ENCODE results near the gene WDFY3.

The WDFY3 gene

DNA sequence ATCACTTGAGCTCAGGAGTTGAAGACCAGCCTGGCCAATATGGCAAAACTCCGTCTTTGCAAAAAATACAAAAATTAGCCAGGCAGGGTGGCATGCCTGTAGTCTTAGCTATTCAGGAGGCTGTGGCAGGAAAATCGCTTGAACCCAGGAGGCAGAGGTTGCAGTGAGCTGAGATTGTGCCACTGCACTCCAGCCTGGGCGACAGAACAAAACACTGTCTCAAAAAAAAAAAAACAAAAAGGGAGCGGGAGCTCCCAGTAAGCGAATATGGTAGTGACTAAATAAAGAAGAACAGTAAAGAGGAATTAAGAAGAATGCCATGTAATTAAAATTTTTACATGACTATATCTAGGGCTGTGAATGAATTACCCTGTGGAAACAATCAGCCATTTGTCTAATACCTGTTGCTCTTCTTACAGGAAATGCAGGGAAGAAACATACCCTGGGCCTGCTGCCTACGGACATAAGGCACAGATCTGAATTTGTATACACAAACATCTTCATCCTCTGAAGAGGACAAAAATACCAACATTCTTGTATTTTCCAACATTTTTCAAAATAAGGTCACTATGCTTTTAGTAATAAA, 11.4 kb downstream of the WDFY3 start:
- CTCF ChIA-PET = interaction anchor here (0.9 to 1.8 kb wide), 4 partner anchors 16 to 30 kb away, joined by 3 to 6 read pairs (median 4); no protein-coding TSS in a partner anchor
- POLR2A ChIA-PET = no interaction called here
- no peak for DNase-seq (ENCODE audit: extremely low spot score)
- TF ChIP-seq, protein P1, sequence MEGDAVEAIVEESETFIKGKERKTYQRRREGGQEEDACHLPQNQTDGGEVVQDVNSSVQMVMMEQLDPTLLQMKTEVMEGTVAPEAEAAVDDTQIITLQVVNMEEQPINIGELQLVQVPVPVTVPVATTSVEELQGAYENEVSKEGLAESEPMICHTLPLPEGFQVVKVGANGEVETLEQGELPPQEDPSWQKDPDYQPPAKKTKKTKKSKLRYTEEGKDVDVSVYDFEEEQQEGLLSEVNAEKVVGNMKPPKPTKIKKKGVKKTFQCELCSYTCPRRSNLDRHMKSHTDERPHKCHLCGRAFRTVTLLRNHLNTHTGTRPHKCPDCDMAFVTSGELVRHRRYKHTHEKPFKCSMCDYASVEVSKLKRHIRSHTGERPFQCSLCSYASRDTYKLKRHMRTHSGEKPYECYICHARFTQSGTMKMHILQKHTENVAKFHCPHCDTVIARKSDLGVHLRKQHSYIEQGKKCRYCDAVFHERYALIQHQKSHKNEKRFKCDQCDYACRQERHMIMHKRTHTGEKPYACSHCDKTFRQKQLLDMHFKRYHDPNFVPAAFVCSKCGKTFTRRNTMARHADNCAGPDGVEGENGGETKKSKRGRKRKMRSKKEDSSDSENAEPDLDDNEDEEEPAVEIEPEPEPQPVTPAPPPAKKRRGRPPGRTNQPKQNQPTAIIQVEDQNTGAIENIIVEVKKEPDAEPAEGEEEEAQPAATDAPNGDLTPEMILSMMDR (IDR thresholded peaks at IDR 0.05; ENCODE audit: control extremely low read depth, extremely low read depth, low read depth, missing control alignments) = no peak

DNA sequence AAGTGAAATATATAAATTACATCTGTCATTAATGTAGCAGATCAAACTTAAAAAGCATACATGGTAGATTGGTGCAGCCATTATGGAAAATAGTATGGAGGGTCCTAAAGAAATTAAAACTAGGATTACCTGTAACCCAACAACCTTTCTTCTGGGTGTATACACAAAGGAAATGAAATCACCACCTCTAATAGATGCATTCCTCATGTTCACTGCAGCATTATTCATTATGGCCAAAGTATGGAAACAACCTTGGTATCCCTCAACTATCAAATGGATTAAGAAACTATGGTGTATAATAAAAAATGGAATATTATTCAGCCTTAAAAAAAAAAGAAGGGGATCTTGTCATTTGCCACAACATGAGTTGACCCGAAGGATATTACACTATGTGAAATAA, 13.7 kb downstream of the WDFY3 start:
- no peak for DNase-seq (ENCODE audit: extremely low spot score)
- ChIA-PET POLR2A (no interaction called here), CTCF (no interaction called here)
- TF ChIP-seq, protein P1 (IDR thresholded peaks at IDR 0.05; ENCODE audit: control extremely low read depth, extremely low read depth, low read depth, missing control alignments) = no peak

DNA sequence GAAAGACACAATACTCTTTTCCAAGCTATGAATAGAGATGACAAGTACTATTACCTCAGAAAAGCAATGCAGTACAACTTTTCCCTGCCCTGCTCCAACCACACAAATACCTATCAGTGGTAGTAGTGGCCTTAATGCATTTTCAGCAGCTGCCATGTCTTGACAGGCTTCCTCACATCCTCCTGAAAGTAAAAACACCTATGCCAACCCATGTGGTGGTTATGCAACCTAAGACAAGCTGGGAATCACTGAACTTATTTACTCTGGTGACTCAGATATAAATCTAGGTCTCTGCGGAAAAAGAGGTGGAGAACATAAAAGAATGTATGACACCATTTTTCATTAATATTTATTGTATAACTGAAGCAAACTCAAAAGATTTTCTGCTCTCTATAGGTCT, 14.5 kb downstream of the WDFY3 start:
- TF ChIP-seq, protein P1 (IDR thresholded peaks at IDR 0.05; ENCODE audit: control extremely low read depth, extremely low read depth, low read depth, missing control alignments) = no peak
- POLR2A ChIA-PET = no interaction called here
- CTCF ChIA-PET = no interaction called here
- no peak for DNase-seq (ENCODE audit: extremely low spot score)

- ChIA-PET CTCF (interaction anchor here (1.3 to 1.6 kb wide), 2 partner anchors 12 to 20 kb away, joined by 3 to 5 read pairs; no protein-coding TSS in a partner anchor), POLR2A (no interaction called here)
- DNase-seq (ENCODE audit: extremely low spot score) = no peak
- TF ChIP-seq, protein P1 (IDR thresholded peaks at IDR 0.05; ENCODE audit: control extremely low read depth, extremely low read depth, low read depth, missing control alignments) = no peak
These were observed 18.4 kb downstream of the WDFY3 start for GRCh38 chr4:84948056-84948455.

GRCh38 chr4:84944947-84945346, 21.5 kb downstream of the WDFY3 start:
- CTCF ChIA-PET = no interaction called here
- DNase-seq (ENCODE audit: extremely low spot score) = no peak
- POLR2A ChIA-PET = no interaction called here
- TF ChIP-seq, protein P1 (IDR thresholded peaks at IDR 0.05; ENCODE audit: control extremely low read depth, extremely low read depth, low read depth, missing control alignments) = no peak

DNA sequence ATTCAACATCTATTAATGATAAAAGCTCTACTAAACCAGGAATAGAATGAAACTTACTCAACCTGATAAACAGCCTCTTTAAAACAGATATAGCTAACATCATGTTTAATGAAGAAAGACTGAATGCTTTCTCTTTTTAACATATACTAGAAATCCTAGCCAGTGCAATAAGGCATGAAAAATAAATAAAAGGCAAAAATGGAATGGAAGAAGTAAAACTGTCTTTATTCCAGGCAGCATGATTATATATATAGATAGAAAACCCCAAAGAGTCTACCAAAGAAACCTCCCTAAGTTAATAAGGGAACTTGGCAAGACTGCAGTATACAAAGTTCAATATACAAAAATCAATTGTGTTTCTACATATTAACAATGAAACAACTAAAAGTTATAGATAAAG, 25.5 kb downstream of the WDFY3 start:
- TF ChIP-seq, protein P1 (IDR thresholded peaks at IDR 0.05; ENCODE audit: control extremely low read depth, extremely low read depth, low read depth, missing control alignments) = no peak
- ChIA-PET POLR2A (no interaction called here), CTCF (no interaction called here)

More for the DNA sequence above, 25.5 kb downstream of the WDFY3 start:
- DNase-seq (ENCODE audit: extremely low spot score) = no peak
